Right lobe of liver (tissue), 4 donors: ENCODE measurements around the gene NADSYN1.

Source experiments
- CTCF ChIP-seq, 4 donors: fragments of 200-600 bp in 3 of 4; fragments of 450-650 bp in 1 of 4; IDR thresholded peaks; one replicate each; pipeline versions ENCODE4 v1.5.1 to v1.8.0; 2016 to 2022; ENCODE audit warnings: antibody characterized with exemption in 4 of 4, mild to moderate bottlenecking in 2 of 4
- POLR2A ChIP-seq: fragments of 450-650 bp; IDR thresholded peaks from one replicate; pipeline ENCODE4 v1.6.1; 2017; ENCODE audit warnings: antibody characterized with exemption, mild to moderate bottlenecking
- donor health status: DM: no; HTN: no; CAD: no.
- donor health status: DM: no; HTN: no; CAD: no.
- donor health status: DM: no; HTN: yes; CAD: no.

- TF ChIP-seq CTCF (IDR thresholded peaks at IDR 0.05): no peak
- no peak for TF ChIP-seq POLR2A
Measured at GRCh38 chr11:71423181-71423790, 29.7 kb upstream of the NADSYN1 start.
